Suprapubic skin (tissue), 4 donors: ENCODE results near the gene RNU6-8.

Experiments used
- POLR2A ChIP-seq, 2 donors: fragments of 450-650 bp; IDR thresholded peaks; one replicate each; pipeline ENCODE4 v1.6.1; 2017; ENCODE audit warnings: antibody characterized with exemption in 2 of 2, mild to moderate bottlenecking in 2 of 2, moderate library complexity in 2 of 2
- POLR2AphosphoS5 ChIP-seq, 3 donors: sonication (generic); formaldehyde crosslinking; IDR thresholded peaks; one replicate each; pipeline ENCODE4 v1.6.1; 2017; ENCODE audit warnings: antibody characterized with exemption in 3 of 3
- TF ChIP-seq, protein P1 (sequence below), 2 donors: fragments of 200-600 bp in 1 of 2; fragments of 450-650 bp in 1 of 2; sonication (generic) in 1 of 2; IDR thresholded peaks; one replicate each; pipeline ENCODE4 v1.5.1; 2016 to 2019; ENCODE audit warnings: antibody characterized with exemption in 2 of 2, mild to moderate bottlenecking in 1 of 2, moderate library complexity in 1 of 2

DNA sequence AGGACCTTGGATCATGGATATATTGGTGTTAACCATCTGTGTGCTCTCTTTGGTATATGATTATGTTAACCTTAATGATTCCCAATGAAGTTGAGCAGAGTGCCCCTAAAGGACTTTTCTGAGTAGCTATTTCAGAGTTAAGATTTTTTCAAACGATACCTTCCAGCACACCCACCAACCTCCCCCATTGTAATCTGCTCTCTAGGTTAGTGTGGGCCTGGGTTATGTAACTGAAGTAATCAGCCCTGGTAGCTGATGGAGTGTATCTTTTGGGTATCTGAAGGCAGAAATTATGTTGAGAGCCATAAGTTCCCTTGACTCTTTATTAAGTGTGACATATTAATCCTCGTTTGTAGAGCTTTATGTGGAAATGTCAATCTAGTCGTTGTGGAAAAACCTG, 47.6 kb upstream of the RNU6-8 start:
- TF ChIP-seq POLR2AphosphoS5 (IDR thresholded peaks at IDR 0.05) (no peak), POLR2A (IDR thresholded peaks at IDR 0.05) (no peak)
- TF ChIP-seq, protein P1, sequence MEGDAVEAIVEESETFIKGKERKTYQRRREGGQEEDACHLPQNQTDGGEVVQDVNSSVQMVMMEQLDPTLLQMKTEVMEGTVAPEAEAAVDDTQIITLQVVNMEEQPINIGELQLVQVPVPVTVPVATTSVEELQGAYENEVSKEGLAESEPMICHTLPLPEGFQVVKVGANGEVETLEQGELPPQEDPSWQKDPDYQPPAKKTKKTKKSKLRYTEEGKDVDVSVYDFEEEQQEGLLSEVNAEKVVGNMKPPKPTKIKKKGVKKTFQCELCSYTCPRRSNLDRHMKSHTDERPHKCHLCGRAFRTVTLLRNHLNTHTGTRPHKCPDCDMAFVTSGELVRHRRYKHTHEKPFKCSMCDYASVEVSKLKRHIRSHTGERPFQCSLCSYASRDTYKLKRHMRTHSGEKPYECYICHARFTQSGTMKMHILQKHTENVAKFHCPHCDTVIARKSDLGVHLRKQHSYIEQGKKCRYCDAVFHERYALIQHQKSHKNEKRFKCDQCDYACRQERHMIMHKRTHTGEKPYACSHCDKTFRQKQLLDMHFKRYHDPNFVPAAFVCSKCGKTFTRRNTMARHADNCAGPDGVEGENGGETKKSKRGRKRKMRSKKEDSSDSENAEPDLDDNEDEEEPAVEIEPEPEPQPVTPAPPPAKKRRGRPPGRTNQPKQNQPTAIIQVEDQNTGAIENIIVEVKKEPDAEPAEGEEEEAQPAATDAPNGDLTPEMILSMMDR (IDR thresholded peaks at IDR 0.05): no peak
